IMR-90 (cell line): ENCODE results near the gene DERA. TPM values are rescaled to one million over a fixed set of nuclear protein-coding genes. Genes with fewer than 3 reads are reported as not detected.

Experiments used
- ATAC-seq: fragments of 200-7000 bp; cut with Tn5 transposase; 2 replicates; pipeline ENCODE4 v1.9.1; 2020; ENCODE audit warnings: low read depth, mild to moderate bottlenecking, moderate library complexity
- BruUV-seq: library from RNA; stranded (reverse); fragments of 400-500 nt; replicated peaks from 2 replicates; lab custom pipeline; 2021; lab: Mats Ljungman, UMichigan
- CTCF ChIA-PET: fragments of 300-600 bp; formaldehyde crosslinking; extraction: SDS; loops from one replicate; lab custom pipeline; 2021; ENCODE audit warnings: antibody characterized with exemption; lab: Yijun Ruan, JAX
- POLR2A ChIA-PET: fragments of 300-600 bp; sonication (Branson Sonifier 250); formaldehyde crosslinking; loops from one replicate; lab custom pipeline; 2022; ENCODE audit warnings: antibody characterized with exemption; ENCODE audit not compliant: unreplicated experiment; lab: Charles Lee
- DNase-seq: peaks from one replicate; pipeline ENCODE4 v3.0.0; 2013
- H2AFZ ChIP-seq: replicated peaks from 2 replicates; pipeline ENCODE3; 2013; ENCODE audit warnings: low read length, mild to moderate bottlenecking; ENCODE audit not compliant: poor library complexity
- H2AK5ac ChIP-seq: 2 replicates; pipeline ENCODE4 v1.6.1; 2013; ENCODE audit warnings: low read depth, low read length, inconsistent platforms
- H2AK9ac ChIP-seq: replicated peaks from 2 replicates; pipeline ENCODE3; 2013; ENCODE audit warnings: mild to moderate bottlenecking, low read depth, low read length, moderate library complexity; ENCODE audit not compliant: poor library complexity
- H2BK120ac ChIP-seq: 2 replicates; pipeline ENCODE4 v1.6.1; 2013; ENCODE audit warnings: low read depth, low read length, inconsistent platforms
- H2BK15ac ChIP-seq: 3 replicates; pipeline ENCODE4 v1.6.1; 2013; ENCODE audit warnings: low read depth, low read length, inconsistent platforms
- H2BK20ac ChIP-seq: 2 replicates; pipeline ENCODE4 v1.6.1; 2013; ENCODE audit warnings: low read depth, mild to moderate bottlenecking, inconsistent platforms, low read length, moderate library complexity
- H2BK5ac ChIP-seq: 2 replicates; pipeline ENCODE4 v1.6.1; 2013; ENCODE audit warnings: mild to moderate bottlenecking, low read depth, low read length, inconsistent platforms; ENCODE audit not compliant: poor library complexity, severe bottlenecking
- H3K14ac ChIP-seq: replicated peaks from 2 replicates; pipeline ENCODE4 v1.6.1; 2013; ENCODE audit warnings: low read depth, low read length, inconsistent platforms
- H3K18ac ChIP-seq: 2 replicates; pipeline ENCODE4 v1.6.1; 2013; ENCODE audit warnings: low read depth, low read length, control low read depth
- H3K23ac ChIP-seq: 2 replicates; pipeline ENCODE4 v1.6.1; 2013; ENCODE audit warnings: low read depth, low read length, inconsistent platforms
- H3K27ac ChIP-seq: 2 replicates; pipeline ENCODE4 v1.5.1; 2013; ENCODE audit warnings: mild to moderate bottlenecking, control low read depth, low read length; ENCODE audit not compliant: insufficient read depth
- H3K27me3 ChIP-seq: 2 replicates; pipeline ENCODE4 v1.6.1; 2013; ENCODE audit warnings: low read length; ENCODE audit not compliant: control insufficient read depth, insufficient read depth
- H3K36me3 ChIP-seq: 2 replicates; pipeline ENCODE4 v1.6.1; 2013; ENCODE audit warnings: low read length, mixed read lengths; ENCODE audit not compliant: control insufficient read depth, insufficient read depth
- H3K4ac ChIP-seq: 2 replicates; pipeline ENCODE4 v1.6.1; 2013; ENCODE audit warnings: low read depth, low read length, inconsistent platforms
- H3K4me1 ChIP-seq: 2 replicates; pipeline ENCODE4 v1.6.1; 2013; ENCODE audit warnings: low read length, mixed read lengths; ENCODE audit not compliant: control insufficient read depth, insufficient read depth
- H3K4me2 ChIP-seq: 2 replicates; pipeline ENCODE4 v1.6.1; 2013; ENCODE audit warnings: low read depth, mild to moderate bottlenecking, control low read depth, low read length, moderate library complexity
- H3K4me3 ChIP-seq: 2 replicates; pipeline ENCODE4 v1.5.1; 2013; ENCODE audit warnings: low read depth, mild to moderate bottlenecking, control low read depth, low read length, moderate library complexity; ENCODE audit not compliant: insufficient read depth
- H3K56ac ChIP-seq: 2 replicates; pipeline ENCODE4 v1.6.1; 2013; ENCODE audit warnings: low read length, inconsistent platforms; ENCODE audit not compliant: insufficient read depth; ENCODE audit errors: extremely low read depth
- H3K79me1 ChIP-seq, 2 experiments: 2 replicates each; pipeline ENCODE4 v1.6.1; 2013; ENCODE audit warnings: low read length in 2 of 2, inconsistent platforms in 1 of 2, low read depth in 1 of 2
- H3K9ac ChIP-seq: 2 replicates; pipeline ENCODE4 v1.6.1; 2013; ENCODE audit warnings: low read depth, low read length, control low read depth
- H3K9me1 ChIP-seq: 2 replicates; pipeline ENCODE4 v1.6.1; 2013; ENCODE audit warnings: low read length, inconsistent platforms; ENCODE audit not compliant: insufficient read depth
- H3K9me3 ChIP-seq: 2 replicates; pipeline ENCODE4 v1.6.1; 2013; ENCODE audit warnings: low read length; ENCODE audit not compliant: control insufficient read depth, insufficient read depth
- H4K20me1 ChIP-seq: 2 replicates; pipeline ENCODE4 v1.6.1; 2013; ENCODE audit warnings: low read length, inconsistent platforms; ENCODE audit not compliant: insufficient read depth
- H4K5ac ChIP-seq: 2 replicates; pipeline ENCODE4 v1.6.1; 2013; ENCODE audit warnings: mild to moderate bottlenecking, low read depth, low read length, control low read depth
- H4K8ac ChIP-seq, 2 experiments: 2 replicates each; pipeline ENCODE4 v1.6.1; 2013; ENCODE audit warnings: low read depth in 2 of 2, low read length in 2 of 2, control low read depth in 1 of 2, inconsistent platforms in 1 of 2
- H4K91ac ChIP-seq: 2 replicates; pipeline ENCODE4 v1.6.1; 2013; ENCODE audit warnings: low read depth, low read length, inconsistent platforms; ENCODE audit not compliant: insufficient read depth
- MAFK ChIP-seq: IDR thresholded peaks from 2 replicates; pipeline ENCODE4 v1.6.1; 2012; ENCODE audit warnings: low read depth, low read length, improper control_type of control experiment
- MXI1 ChIP-seq: IDR thresholded peaks from 2 replicates; pipeline ENCODE4 v1.6.1; 2012; ENCODE audit warnings: low read depth, mild to moderate bottlenecking, low read length, moderate library complexity, borderline replicate concordance
- POLR2A ChIP-seq: IDR thresholded peaks from 2 replicates; pipeline ENCODE4 v1.6.1; 2012; ENCODE audit warnings: mild to moderate bottlenecking, low read depth, low read length
- SMC3 ChIP-seq: fragments of 150-350 bp; IDR thresholded peaks from 2 replicates; pipeline ENCODE4 v1.6.1; 2016; ENCODE audit warnings: low read depth, mild to moderate bottlenecking, antibody characterized with exemption, low read length, moderate library complexity
- WGBS, 2 experiments: methylation state at CpG; one replicate each; pipeline versions ENCODE4 v1.1.5 to v1.1.7; 2013; ENCODE audit warnings: missing lambda C conversion rate in 2 of 2; ENCODE audit not compliant: insufficient read length in 1 of 2; ENCODE audit errors: extremely low coverage in 2 of 2; 5-methylcytosine and 5-hydroxymethylcytosine counted together
- dilution Hi-C: fragments of 300-500 bp; cut with HindIII; formaldehyde crosslinking; loops from one replicate; pipeline ENCODE4 v1.14.3; 2018; ENCODE audit warnings: low sequenced_read_pairs; ENCODE audit not compliant: unreplicated experiment
- in situ Hi-C: fragments of 300-500 bp; cut with MboI; formaldehyde crosslinking; loops from 3 replicates; pipeline ENCODE4 v1.14.3; 2019; ENCODE audit warnings: low sequenced_read_pairs, inconsistent platforms, mixed read lengths
- intact Hi-C: fragments of 100-400 bp; cut with micrococcal nuclease; formaldehyde crosslinking; loops from 2 replicates; pipeline ENCODE4 v1.10.0; 2022
- polyA plus RNA-seq, 3 experiments: library from polyadenylated mRNA; depleted of rRNA; stranded (reverse); fragments of >200 nt; gene quantifications; 2 replicates each; pipeline ENCODE4 v1.2.3, GENCODE V29; 2012; ENCODE audit warnings: low replicate concordance in 1 of 3
- total RNA-seq: library from RNA; depleted of rRNA; stranded (reverse); fragments of >200 nt; gene quantifications from 2 replicates; pipeline ENCODE4 v1.2.3, GENCODE V29; 2012
- TF ChIP-seq, protein P1 (sequence below): fragments of 150-350 bp; IDR thresholded peaks from 2 replicates; pipeline ENCODE4 v1.6.1; 2017; ENCODE audit warnings: mild to moderate bottlenecking, antibody characterized with exemption, low read length, low read depth

The DERA gene
- total and polyA plus RNA-seq, 2 of the 4 experiments (the other 2 are of a cell fraction) = 28.1 to 58.6 TPM

DNA sequence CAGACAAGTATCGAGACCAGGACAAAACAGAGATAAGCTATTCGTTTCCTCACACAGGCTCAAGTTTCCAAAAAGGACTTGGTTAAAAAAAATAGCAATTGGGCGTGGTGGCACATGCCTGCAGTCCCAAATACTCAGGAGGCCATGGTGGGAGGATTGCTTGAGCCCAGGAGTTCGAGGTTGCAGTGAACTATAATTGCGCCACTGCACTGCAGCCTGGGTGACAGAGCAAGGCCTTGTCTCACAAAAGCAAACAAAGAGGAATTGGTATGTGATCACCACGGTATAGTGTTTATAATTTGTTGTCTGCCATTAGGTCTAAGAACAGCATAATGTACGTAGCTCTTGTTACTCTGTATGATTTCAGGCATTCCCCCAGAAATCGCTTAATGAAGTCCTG lies 175.3 kb downstream of the DERA start:
- Histone ChIP-seq H3K18ac (no peak overlapping the region), H3K4me2 (no peak overlapping the region), H3K4ac (no peak overlapping the region), H2BK5ac (no peak overlapping the region), H4K5ac (no peak overlapping the region), H3K36me3 (no peaks in the 10 kb centered on the region), H2BK120ac (no peak overlapping the region), H2BK20ac (no peak overlapping the region), H3K9me3 (no peaks in the 10 kb centered on the region), H3K27me3 (no peaks in the 10 kb centered on the region), H2AFZ (no peak overlapping the region), H3K9ac (no peak overlapping the region), H3K56ac (no peak overlapping the region), H2AK9ac (no peak overlapping the region), H3K14ac (no peak overlapping the region), H4K91ac (no peak overlapping the region), H4K8ac (no peak overlapping the region), H2AK5ac (no peak overlapping the region), H3K9me1 (no peaks in the 10 kb centered on the region), H3K23ac (no peak overlapping the region), H3K4me1 (no peaks in the 10 kb centered on the region), H2BK15ac (no peak overlapping the region), H4K20me1 (no peaks in the 10 kb centered on the region), H3K4me3 (no peak overlapping the region), H3K79me1 (no peaks in the 10 kb centered on the region), H3K27ac (no peak overlapping the region)
- DNase-seq (no peak), ATAC-seq (no peak)
- CTCF ChIA-PET = interaction anchor here (0.7 to 1.1 kb wide), 2 partner anchors 10 kb away, joined by 3 to 4 read pairs; no protein-coding TSS in a partner anchor
- dilution Hi-C loops (no loop called here), intact Hi-C loops (no loop called here), in situ Hi-C loops (no loop called here)
- BruUV-seq = no TSS peak
- POLR2A ChIA-PET = no interaction called here
- 50% methylated on average over 6 of the region's 8 CpGs; no CpG with 5 or more reads in 1 of the 2 experiments for WGBS, 2 experiments
- TF ChIP-seq MAFK (no peak), SMC3 (no peak), MXI1 (no peak), POLR2A (no peak)
- TF ChIP-seq, protein P1, sequence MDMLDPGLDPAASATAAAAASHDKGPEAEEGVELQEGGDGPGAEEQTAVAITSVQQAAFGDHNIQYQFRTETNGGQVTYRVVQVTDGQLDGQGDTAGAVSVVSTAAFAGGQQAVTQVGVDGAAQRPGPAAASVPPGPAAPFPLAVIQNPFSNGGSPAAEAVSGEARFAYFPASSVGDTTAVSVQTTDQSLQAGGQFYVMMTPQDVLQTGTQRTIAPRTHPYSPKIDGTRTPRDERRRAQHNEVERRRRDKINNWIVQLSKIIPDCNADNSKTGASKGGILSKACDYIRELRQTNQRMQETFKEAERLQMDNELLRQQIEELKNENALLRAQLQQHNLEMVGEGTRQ = no peak
